Measurements from ENCODE around the gene NBPF1.
"Not testable (repeated sequence)": the region's sequence is repeated elsewhere in the genome, so short reads cannot be mapped to it uniquely, and the experiment has no call there.

- not testable (repeated sequence) for TF ChIP-seq POLR2A, CTCF, EP300 (IDR thresholded peaks at IDR 0.05)
Observed at GRCh38 chr1:16651560-16651959, 38.2 kb upstream of the NBPF1 start.
